DMS153 treated with DMSO at 0.1 percent for 48 hours (cell line): ENCODE measurements around the gene ADGB.
A peak's percentile ranks its signal among the peaks of the same experiment; 100 is the strongest.

Experiments used
- DNase-seq: peaks from one replicate; lab custom pipeline; 2025; ENCODE audit not compliant: unreplicated experiment; lab: John Stamatoyannopoulos, UW

The ADGB gene

DNA sequence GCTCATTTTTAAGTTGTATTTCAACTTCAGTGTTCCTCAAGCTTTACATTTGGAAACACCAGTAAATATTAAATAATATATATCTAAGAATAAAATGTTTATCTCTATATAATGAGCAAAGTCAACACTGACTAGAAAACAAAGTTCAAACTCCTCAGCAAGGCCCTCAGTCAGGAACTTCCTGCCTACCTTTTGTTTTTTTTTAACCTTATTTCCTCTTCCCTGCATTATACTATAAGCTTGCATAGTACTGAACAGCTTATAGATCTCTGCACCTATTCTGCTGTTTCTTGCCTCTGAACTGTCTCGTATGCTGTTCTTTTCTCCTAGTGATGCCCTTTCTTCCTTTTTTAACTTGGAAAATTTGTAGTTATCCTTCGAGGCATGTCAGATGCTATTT, 29.6 kb downstream of the ADGB start:
- no peak for DNase-seq

DNA sequence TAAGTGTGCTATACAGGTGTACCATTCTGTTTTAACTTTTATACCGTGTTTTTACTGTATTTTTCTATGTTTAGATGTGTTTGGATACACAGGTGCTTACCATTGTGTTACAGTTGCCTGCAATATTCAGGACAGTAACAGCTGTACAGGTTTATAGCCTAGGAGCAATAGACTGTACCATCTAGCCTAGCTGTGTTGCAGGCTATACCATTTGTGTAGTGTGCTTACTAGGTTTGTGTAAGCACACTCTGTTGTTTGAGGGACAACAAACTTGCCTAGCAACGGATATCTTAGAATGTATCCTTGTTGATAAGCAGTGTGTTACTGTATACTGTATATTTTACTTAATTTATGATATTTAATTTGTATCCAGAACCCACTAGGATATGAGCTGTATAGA, 35.2 kb downstream of the ADGB start:
- no peak for DNase-seq

DNA sequence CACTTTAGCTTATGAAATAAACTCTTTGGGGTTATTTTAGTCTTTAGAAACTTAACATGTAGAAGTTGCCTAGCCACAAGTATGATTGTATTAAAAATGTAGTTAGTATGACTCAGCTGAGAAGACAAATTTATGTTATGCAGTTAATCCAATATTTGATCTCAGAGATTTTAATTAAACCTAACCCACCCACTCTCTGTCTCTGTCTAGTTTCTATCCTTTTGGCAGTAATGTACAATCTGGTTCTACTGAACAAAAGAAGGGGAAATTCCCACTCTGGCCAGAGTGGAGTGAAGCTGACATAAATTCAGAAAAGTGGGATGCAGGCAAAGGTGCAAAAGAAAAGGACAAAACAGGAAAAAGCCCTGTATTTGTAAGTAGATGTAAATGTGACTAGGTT, 36.4 kb downstream of the ADGB start:
- DNase-seq, result no peak

DNA sequence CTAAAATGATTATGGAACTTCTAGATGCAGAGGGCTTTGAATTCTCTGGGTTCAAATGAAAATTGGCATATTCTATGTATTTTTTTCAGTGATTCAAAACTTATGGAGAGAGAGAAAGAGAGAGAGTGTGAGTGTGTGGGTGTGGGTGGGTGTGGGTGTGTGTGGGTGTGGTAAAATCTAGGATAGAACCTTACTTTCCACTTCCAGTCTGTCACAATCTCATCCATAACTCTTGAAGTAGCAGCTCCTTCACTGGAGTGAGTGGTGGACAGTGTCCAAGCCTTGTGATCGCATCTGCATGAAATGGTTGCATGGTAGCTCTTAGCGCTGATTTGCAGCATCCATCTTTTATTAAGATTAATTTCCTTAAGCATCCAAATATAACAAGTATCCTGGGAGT, 37.7 kb downstream of the ADGB start:
- DNase-seq, result no peak

DNA sequence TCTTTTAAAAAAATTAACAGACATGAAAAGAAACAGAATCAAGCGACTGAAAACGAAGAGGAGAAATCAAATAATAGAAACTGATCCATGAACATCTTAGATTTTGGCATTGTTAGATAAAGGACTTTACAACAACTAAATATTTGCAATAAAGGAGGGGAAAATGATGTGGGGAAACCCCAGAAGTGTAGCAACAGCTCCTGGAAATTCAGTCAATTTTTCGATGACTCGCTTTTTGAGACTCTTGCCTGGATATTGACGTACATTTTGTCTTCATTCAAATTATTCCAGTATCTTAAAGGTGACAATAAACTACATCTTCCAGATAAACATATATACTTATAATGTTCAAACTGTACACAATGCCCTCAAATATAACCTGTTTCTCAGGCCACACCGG, 44.1 kb downstream of the ADGB start:
- no peak for DNase-seq

DNA sequence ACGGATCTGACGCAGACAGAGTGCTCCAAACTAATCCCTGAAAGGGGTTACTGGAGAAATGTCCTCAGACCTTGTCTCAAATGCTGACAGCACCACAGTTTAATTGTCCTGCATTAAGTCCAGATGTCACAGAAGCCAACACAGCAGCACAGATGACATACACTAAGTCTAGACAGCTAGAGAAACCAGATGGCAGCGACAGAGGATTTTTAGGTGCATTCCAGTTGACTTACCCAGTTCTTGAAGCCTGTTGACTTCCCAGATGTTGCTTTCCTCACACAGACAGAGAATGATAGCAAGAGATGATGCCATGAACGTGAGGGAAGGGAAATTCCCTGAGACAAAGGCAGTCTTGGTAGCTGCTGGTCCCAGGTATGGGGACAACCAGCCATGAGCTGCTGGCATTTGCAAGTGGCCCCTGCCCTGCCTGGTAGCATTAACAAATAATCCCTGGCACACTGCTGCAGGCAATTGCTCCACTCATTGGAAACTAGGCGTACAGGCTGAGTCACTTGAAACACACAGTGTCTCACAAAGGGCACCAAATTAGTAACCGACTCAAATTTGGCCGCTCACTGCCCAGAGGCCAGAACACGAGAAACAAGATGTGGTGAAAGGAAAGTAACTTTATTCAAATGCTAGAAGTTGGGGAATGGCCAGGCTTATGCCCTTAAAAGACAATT, 52.2 kb downstream of the ADGB start:
- DNase-seq, result no peak

DNA sequence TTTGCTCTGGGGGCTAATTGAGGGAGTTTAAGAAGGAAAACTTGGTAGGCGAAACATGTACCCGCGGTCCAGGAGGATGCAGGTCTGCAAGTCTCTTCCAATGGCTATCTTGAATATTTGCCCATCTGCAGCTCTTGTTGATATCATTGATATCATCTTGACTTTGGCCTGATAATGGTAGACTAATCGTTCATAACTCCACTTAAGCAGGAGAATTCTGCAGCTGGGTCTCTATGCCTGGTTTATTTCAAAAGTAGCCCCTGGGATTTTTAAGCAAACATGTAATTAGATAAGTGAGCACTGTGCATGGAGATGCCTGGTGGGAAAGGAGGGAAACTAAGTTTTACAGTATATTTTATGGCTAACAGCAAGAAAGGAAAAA, 52.7 kb downstream of the ADGB start:
- DNase-seq, result no peak

DNA sequence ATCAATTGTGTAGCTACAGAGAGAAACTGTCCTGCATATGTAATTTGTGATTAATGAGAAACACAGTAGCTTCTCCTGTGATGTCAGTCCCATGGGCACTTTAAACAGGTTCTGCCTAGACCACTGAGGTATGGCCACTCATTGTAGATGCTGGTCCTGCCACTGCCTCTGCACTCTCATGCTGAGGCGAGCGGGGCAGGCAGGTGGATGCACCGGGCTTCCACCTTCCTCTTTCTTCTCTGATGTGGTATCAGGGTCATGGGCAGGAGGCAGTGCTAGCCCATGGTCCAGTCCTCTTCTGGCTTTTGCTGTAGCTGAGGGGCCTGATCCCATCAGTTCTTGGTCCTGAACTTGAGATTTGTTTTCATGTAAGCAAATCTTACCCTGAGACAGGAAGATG, 58.7 kb downstream of the ADGB start:
- no peak for DNase-seq

DNA sequence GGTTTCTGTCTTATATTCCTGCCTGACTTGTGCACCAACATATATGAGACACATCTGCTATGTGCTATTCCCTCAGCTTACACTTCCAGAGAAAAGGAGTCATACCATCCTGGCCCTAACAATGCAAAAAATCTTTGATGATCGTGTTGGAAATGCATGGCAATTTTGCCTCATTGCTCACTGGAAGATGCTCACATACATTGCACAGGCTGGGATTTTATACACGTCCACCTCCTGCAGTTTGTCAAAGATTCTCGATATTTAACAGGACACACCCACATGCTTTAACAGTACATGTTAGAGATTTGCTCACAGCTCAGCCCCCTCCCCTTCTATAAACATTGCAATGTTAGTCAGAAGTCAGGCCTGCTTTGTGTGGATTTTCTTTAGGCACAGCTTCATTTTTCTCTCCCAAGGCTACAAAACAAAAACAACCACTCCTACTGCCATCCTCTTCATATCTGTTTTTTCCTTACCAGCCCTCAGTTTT, 66.1 kb downstream of the ADGB start:
- no peak for DNase-seq

DNA sequence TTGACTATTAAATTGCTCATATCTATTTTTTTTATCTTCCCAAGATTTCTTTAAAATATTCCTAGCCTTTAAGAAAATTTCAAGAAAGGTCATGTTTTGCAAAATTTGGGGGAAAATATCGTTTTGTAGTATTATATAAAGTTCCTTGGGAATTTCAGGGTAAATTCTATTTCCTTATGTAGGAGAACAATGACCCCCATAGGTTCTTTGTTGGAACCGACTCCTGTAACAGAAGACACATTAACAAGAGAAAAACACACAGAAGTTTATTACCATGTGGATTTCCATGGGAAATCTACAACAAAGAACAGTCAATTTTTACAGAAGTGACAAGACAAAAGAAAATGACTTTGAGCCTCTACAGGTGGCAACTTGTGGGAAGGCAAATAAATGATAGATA, 68.1 kb downstream of the ADGB start:
- DNase-seq, result no peak

DNA sequence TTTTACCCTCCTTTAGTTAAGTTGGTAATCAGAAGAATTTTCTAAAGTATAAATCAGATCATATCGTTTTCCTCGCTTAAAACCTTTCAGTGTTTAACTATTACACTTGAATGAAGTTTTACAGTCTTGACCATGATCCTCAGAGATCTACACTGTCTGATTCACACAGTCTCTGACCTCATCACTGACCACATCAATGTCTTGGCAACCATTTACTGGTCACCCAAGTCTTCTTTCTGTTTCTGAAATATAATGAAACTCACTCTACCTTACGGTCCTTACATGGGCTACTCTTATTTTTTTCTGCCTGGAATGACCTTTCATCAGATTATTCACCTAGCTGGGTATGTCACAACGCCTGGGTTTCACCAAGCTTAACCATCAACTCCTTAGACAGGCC, 71.4 kb downstream of the ADGB start:
- no peak for DNase-seq

DNA sequence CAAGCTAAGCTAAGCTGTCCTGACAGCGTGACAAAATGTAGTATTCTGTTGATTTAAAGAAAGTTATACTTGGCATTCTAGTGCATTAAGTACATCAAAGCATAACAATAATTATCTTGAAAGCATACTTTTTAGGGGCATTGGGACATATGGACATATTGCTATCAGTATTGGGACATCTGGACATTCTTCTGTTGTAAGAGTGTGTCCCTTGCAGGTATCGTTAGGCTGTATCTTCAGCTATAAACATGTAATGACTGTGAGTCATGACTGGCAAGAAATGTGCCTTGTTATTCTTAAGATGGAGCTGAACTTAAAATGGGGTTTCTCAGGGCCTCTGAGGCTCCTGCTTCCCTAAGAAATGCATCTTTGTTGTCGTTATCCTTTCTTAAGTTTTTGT, 74.3 kb downstream of the ADGB start:
- no peak for DNase-seq

DNA sequence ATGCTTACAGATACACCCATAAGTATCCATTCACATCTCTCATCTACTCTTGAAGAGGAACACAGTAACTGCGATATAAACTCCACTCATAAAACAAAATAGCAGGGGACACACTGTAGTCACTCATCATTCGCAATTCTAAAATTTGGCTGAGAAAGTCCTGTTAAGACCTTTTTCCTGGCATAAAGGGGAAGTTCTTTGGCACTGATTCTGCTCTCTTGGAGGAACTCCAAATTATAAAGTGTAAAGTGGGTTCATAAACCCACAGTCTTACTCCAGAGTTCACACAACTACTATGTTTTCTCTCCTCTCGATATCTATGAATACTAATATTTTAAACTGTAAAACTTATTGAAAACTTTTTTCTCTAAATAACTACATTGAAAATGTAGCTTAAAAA, 80.6 kb downstream of the ADGB start:
- DNase-seq, result no peak

DNA sequence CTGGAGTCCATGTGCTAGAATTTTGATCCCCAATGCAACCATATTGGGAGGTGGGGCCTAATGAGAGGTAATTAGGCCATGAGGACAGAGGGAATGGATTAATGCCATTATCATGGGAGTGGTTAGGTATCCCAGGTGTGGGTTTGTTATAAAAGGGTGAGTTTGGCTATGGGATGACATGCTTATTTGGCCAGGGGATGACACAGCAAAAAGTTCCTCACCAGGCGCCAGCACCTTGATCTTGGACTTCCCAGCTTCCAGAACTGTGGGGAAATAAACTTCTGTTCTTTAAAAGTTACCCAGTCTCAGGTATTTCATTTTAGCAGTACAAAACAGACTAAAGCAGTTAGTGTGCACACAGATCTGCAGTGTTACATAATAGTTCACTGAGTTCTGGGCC, 84.1 kb downstream of the ADGB start:
- no peak for DNase-seq

DNA sequence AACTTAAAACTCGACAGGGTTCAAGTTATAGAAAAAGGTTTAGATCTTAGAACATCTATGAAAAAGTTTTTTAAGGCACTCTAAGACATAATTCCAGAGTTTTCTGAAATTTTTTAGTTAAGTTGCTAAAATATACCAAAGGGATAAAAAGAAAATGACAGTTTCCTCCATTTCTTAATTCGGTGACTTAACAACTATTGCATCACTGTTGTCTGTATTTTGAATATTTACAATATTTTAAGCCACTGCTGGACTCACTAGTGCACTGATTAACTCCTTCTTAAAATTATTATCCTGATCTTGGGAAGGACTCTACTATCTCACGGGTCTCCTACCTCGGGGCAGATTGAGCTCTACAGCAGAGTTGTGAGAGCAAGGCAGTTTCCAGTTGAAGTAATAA, 91.0 kb downstream of the ADGB start:
- DNase-seq, result no peak

DNA sequence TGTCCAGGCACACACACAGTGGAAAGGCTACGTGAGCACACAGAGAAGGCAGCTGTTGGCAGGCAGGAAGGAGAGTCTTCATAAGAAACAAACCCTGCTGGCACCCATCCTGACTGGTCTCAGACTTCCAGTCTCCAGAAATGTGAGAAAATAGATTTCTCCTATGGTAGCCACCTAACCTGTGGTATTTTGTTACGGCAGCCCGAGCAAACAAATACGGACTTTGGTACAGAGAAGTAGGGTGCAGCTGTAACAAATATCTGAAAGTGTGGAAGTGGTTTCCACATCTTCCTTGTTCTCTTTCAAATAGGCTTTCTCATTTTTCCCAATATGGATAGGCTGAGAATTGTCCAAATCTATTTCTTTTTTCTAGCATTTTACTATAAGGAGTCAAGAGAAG, 94.6 kb downstream of the ADGB start:
- no peak for DNase-seq

DNA sequence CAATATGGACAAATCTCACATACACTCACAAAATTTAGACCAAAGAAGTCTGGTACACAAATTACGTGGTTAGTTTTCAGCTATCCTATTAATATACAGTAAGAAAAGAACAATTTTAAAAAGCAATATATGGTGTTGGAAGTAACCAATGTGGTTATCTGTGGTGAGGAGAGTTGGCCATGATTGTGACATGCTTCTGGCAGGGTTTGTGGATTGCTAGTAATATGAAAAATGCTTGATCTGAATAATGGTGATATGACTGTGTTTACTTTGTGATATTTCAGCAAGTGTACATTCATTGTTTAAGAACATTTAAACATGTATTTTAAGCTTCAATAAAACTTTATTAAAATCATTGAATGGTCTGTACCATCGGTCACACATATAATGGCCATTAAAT, 99.1 kb downstream of the ADGB start:
- no peak for DNase-seq

DNA sequence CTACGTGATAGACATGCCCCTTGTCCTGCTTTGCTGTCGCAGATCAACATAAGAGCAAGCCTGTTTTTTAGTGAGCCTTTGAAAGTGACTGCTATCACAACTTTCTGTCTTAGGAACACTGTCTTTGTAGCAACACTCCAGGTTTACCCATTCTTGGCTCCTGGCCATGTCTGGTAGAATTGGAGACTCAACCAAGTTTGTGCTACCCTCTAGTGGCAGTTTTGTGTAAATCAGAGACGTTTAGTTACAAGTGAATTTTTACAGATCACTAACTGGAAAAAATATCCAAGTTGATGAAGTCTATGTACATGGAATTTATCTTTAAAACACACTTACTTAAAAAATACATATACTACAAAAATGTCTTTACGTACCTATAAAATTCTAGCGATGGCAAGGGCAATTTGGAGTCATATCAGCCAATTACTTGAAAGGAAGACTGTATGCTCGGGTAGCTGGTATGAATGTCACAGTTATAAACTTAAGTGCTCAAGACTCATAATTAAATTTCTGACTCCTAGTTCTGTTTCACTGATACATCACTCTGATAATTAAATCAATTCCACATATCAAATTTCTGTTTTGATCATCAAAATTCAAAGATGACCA, 101.4 kb downstream of the ADGB start:
- peak; percentile 45 for DNase-seq

DNA sequence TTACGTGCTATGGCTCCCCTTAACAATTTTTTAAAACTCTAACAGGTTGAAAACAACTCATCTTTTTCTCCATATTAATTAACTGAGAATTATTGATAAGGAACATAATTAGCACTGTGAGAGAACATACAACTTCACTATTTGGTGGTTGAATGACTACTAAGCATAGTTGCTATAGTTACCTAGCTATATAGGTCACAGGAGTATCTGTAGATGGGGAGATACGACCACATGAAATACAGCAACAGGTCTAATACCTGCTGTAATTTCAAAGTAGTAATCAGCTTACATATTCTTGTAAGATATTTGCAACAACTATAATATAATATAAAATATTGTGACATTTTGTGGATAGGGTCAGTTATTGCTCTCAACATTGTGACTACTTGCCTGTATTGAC, 102.9 kb downstream of the ADGB start:
- no peak for DNase-seq

DNA sequence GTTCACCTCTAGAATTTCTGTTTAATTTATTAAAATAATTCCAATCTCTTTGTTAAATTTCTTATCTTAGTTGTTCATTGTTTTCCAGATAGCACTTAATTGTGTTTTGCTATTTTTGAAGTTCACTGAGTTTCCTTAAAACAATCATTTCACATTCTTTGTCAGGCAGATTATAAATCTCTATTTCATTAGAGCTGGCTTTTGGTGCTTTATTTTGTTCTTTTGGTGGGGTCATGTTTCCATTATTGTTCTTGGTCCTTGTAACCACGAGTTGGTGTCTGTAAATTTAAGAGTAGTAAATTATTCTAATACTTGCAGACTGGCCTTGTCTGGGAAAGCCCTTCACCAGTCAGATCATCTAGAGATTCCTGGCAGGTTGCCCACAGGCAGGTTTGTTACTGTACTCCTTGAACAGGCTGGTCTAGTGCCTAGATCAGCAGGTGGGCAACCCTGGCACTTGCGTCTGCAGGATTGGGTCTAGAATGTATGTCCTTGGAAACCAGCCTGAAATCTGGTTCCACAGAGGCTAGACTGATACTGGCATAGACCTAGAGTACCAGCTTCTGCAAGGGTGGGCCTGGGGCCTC, 110.4 kb downstream of the ADGB start:
- no peak for DNase-seq

DNA sequence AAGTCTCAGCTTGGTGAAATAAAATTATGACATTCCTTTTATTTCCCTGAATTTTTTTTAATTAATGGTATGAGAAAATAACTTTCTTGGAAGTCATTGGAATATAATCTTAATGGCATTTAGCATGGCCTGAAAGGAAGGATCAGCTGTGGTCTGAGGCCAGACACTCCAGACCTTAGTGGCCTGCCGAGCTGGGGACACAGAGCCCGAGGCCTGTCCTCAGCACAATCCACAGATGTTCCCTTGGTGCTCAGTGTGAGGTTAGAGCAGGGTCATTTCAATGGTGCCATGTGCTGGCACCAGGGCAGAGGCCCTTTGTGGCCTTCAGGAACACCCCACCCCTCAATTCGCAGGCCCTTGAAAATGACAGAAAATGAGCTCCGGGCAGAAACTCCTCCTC, 120.6 kb downstream of the ADGB start:
- DNase-seq, result no peak

DNA sequence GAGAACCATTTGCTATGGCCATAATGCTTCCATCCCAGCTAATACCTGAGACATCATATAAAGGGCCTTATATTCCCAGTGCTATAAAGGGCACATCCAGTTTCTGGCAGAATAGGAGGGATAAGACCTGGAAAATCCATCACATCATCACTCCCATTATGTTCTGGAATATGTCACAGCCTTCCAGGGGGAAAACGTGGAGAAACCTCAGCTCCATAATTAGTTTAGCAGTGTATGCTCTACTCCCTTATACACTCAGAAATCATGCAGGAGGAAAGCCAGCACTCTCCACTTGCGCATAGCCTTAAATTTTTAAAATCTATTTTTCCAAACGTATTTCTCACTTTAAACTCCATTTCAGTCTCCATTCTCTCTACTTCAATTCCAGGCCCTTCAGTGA, 140.9 kb downstream of the ADGB start:
- no peak for DNase-seq

DNA sequence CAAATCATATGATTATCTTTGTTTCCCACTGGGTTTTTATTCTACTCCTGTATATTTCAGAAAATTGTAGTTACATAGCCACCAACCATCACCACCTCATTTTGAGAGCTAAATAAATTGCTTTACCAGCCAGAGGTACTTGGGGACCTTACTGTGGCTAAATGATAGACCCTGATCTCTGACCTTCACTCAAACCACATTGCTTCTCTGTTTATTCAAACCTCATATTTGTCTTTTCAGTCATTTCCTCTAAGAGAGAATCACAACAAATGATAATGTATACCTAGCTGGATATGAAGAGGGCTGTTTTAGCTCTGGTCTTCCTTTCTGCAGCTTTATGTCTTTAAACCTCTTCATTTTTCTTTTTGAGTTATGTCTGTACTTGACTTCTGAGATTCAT, 142.8 kb downstream of the ADGB start:
- no peak for DNase-seq
